GOT3 (cell line): ENCODE measurements around the gene GIMAP2.

Experiments used
- DNase-seq: peaks from one replicate; lab custom pipeline; 2025; ENCODE audit warnings: mixed read lengths; lab: John Stamatoyannopoulos, UW

Gene GIMAP2

GRCh38 chr7:150733482-150734095 is 48.1 kb downstream of the GIMAP2 start:
- DNase-seq, result no peak

GRCh38 chr7:150734254-150734653 is 48.7 kb downstream of the GIMAP2 start:
- no peak for DNase-seq

- no peak for DNase-seq
Observed at GRCh38 chr7:150735596-150736358, 50.3 kb downstream of the GIMAP2 start.

- DNase-seq, result no peak
Observed at GRCh38 chr7:150736864-150737263, 51.4 kb downstream of the GIMAP2 start.

- DNase-seq, result no peak
Observed at GRCh38 chr7:150737265-150738055, 52.0 kb downstream of the GIMAP2 start, which contains the start of gene GIMAP5. Gene GIMAP5 (plus strand): TSS chr7:150737418. CDS start chr7:150740885, 3,467 bp downstream.

- DNase-seq, result no peak
Observed at GRCh38 chr7:150738092-150738491, 52.6 kb downstream of the GIMAP2 start.

GRCh38 chr7:150738591-150739001 is 53.1 kb downstream of the GIMAP2 start:
- no peak for DNase-seq

- DNase-seq, result no peak
Observed at GRCh38 chr7:150739033-150739432, 53.5 kb downstream of the GIMAP2 start.

- no peak for DNase-seq
Observed at GRCh38 chr7:150740053-150740452, 54.5 kb downstream of the GIMAP2 start.

GRCh38 chr7:150742286-150742968 is 56.9 kb downstream of the GIMAP2 start:
- no peak for DNase-seq
